AG04449 (cell line): ENCODE measurements around the gene INF2.

Experiments
- CTCF ChIA-PET: fragments of 350-600 bp; formaldehyde crosslinking; extraction: SDS; loops from one replicate; lab custom pipeline; 2021; ENCODE audit warnings: antibody characterized with exemption; lab: Yijun Ruan, JAX
- POLR2A ChIA-PET: fragments of 400-600, 350-600 bp; formaldehyde crosslinking; extraction: SDS; loops from one replicate; lab custom pipeline; 2020; ENCODE audit warnings: antibody characterized with exemption, inconsistent platforms; lab: Yijun Ruan, JAX
- DNase-seq: peaks from one replicate; pipeline ENCODE4 v3.0.0-alpha.2; 2010; ENCODE audit warnings: low read depth, low spot score
- H3K4me3 ChIP-seq: 2 replicates; pipeline ENCODE4 v1.5.1; 2011; ENCODE audit warnings: low read depth, mild to moderate bottlenecking, control low read depth, low read length
- TF ChIP-seq, protein P1 (sequence below): IDR thresholded peaks from one replicate; pipeline ENCODE4 v1.5.1; 2011; ENCODE audit warnings: mild to moderate bottlenecking, moderate library complexity, low read length, control low read depth, inconsistent platforms; ENCODE audit not compliant: insufficient read depth; ENCODE audit errors: missing control alignments

INF2 gene

DNA sequence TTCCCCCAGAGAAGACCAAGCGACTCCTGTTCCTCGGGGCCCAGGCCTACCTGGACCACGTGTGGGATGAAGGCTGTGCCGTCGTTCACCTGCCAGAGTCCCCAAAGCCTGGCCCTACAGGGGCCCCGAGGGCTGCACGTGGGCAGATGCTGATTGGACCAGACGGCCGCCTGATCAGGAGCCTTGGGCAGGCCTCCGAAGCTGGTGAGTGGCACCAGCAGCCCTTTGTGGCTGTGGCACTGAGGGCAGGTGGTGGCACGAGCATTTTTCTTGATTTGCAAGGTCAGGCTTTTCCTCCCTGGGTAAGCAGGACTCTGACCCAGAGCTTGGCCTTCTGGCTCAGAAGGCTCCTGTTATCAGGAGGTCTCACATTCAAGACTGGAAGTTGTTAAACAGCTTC lies 66.2 kb downstream of the INF2 start:
- CTCF ChIA-PET = interaction anchor here (1.2 to 4.3 kb wide), 3 partner anchors 9 to 70 kb away, joined by 3 to 44 read pairs (median 37); no protein-coding TSS in a partner anchor
- POLR2A ChIA-PET = no interaction called here
- DNase-seq = no peak
- no peak overlapping the region for H3K4me3 ChIP-seq
- TF ChIP-seq, protein P1, sequence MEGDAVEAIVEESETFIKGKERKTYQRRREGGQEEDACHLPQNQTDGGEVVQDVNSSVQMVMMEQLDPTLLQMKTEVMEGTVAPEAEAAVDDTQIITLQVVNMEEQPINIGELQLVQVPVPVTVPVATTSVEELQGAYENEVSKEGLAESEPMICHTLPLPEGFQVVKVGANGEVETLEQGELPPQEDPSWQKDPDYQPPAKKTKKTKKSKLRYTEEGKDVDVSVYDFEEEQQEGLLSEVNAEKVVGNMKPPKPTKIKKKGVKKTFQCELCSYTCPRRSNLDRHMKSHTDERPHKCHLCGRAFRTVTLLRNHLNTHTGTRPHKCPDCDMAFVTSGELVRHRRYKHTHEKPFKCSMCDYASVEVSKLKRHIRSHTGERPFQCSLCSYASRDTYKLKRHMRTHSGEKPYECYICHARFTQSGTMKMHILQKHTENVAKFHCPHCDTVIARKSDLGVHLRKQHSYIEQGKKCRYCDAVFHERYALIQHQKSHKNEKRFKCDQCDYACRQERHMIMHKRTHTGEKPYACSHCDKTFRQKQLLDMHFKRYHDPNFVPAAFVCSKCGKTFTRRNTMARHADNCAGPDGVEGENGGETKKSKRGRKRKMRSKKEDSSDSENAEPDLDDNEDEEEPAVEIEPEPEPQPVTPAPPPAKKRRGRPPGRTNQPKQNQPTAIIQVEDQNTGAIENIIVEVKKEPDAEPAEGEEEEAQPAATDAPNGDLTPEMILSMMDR = no peak

DNA sequence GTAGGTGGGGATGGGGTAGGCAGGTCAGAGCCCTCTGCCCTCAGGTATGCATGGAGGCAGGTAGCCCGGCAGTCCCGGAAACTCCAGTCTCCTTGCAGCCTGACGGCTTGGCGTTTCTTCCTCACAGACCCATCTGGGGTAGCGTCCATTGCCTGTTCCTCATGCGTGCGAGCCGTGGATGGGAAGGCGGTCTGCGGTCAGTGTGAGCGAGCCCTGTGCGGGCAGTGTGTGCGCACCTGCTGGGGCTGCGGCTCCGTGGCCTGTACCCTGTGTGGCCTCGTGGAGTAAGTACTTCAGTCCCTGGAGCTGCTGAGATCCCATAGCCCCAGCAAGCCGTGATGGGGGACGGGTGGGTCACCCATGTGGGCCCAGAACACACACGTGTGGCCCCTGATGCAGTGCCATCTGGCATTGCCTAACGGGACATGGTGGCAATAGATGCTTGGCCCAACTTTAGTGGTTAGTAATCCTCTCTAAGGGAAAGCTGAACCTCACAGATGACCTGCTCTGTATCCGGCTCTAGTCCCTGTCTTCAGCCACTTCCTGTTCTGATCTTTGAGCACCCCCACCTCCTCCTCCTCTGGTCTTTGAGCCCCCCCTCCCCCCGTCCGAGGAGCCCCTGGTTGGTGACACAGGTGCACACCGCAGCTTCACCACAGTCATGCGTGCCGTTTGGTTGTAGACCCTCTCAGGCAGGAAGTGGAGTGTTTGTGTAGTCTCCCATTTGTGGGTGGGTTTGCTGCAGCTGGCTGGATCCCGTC lies 67.2 kb downstream of the INF2 start:
- CTCF ChIA-PET = interaction anchor here (3.8 to 4.6 kb wide), 2 partner anchors 11 to 14 kb away, joined by 15 to 49 read pairs; no protein-coding TSS in a partner anchor
- POLR2A ChIA-PET = no interaction called here

DNA sequence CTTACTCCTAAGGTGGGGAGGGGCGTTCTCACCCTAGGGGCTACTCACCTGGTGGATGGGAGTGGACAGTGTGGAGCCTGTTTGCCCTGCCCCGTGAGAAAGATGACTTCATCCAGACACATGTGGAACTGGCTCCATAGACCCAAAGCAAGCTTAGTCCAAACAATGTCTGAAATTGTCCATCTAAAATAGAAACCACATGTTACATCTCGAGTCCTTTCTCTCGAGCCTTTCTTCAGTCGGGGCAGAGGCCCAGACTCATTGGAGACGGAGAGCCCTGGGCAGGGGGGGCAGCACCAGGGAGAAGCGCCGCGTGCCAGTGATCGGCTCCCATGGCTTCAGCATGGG lies 67.8 kb downstream of the INF2 start:
- no peak for DNase-seq
- CTCF ChIA-PET = interaction anchor here (3.8 to 4.6 kb wide), 2 partner anchors 10 to 14 kb away, joined by 15 to 49 read pairs; no protein-coding TSS in a partner anchor
- H3K4me3 ChIP-seq = no peak overlapping the region
- TF ChIP-seq, protein P1 = no peak
- POLR2A ChIA-PET = no interaction called here

More for the DNA sequence above, 67.2 kb downstream of the INF2 start:
- no peak for DNase-seq
- H3K4me3 ChIP-seq = no peak overlapping the region
- TF ChIP-seq, protein P1 = no peak

DNA sequence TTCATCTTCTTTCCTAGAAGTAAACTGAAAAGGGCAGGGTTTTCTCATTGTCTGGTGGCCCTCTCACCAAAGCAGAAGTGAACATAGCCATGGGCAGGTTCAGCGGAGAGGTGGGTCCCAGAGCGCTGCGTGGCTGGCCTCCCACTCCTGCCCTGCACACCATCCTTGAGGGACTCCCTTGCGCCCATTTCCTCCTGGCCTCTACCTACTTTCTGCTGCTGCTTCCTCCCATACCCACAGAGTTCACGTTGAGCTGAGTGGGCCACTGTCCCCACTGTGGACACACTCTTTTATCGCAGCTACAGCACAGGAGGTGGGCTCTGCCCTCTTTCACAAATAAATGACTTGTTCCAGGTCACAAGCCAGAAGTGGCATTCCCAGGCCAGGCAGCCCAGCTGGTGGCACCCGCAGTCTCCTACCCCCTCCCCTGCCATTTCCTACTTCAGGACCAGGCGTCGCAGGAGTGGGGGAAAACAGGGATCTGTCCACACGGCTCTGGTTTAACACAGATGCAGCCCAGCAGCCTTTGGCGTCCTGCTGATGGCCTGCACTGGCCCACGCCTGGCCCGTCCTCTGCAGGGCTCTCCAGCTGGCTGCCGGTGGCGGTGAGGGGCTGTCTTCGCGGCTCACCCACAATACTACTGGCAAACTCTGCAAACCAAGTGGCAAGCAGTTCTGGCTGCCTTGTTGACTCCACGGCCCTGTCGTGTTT lies 68.4 kb downstream of the INF2 start:
- no peak for DNase-seq
- POLR2A ChIA-PET = no interaction called here
- TF ChIP-seq, protein P1 = no peak
- no peak overlapping the region for H3K4me3 ChIP-seq
- CTCF ChIA-PET = interaction anchor here (3.8 to 4.6 kb wide), 2 partner anchors 10 to 13 kb away, joined by 15 to 49 read pairs; no protein-coding TSS in a partner anchor

DNA sequence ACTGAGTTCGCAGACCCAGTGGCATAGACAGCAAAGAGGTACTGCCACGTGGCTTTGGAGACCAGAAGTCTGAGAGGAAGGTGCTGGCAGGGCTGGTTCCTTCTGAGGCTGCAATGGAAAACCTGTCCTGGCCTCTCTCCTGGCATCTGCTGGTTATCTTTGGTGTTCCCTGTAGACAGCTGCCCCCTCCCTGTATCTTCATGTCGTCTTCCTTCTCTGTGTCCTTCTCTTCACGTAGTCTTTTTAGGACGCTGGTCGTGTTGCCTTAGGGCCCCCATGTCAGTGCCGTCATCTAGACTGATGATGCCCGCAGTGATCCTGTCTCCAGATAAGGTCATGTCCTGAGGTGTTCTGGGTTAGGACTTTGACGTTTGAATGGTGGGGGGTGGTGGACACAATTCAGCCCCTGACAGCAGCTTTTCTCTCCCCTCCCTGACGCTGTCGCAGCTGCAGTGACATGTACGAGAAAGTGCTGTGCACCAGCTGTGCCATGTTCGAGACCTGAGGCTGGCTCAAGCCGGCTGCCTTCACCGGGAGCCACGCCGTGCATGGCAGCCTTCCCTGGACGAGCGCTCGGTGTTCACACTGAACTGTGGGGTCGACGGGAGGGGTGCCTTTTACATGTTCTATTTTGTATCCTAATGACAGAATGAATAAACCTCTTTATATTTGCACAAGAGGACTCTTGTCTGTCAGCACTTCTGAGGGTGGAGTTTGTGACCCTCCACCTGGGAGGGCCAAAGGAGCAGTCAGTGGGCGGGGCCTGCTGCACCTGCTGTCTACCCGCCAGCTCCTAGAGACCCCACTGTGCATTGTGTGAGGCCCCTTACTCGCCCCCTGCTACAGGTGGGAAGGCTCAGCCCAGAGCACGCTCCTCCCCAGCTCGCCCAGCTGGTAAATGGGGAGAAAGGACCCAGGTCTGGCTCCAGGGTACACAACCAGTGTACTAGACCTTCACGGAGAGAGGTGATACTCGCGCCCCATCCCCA lies 69.9 kb downstream of the INF2 start:
- ChIA-PET POLR2A (no interaction called here), CTCF (interaction anchor here (0.7 to 4.6 kb wide), 4 partner anchors 8 to 67 kb away, joined by 3 to 49 read pairs (median 9); no protein-coding TSS in a partner anchor)
- H3K4me3 ChIP-seq = no peak overlapping the region
- TF ChIP-seq, protein P1 = no peak
- no peak for DNase-seq
